BLaER1 (cell line): ENCODE measurements around the gene PGS1.

Experiments
- H3K27ac ChIP-seq: shearing (Covaris generic); formaldehyde crosslinking; 2 replicates; pipeline ENCODE4 v1.8.1; 2022
- H3K27me3 ChIP-seq: shearing (Covaris generic); formaldehyde crosslinking; 2 replicates; pipeline ENCODE4 v1.8.1; 2022
- H3K36me3 ChIP-seq: shearing (Covaris generic); formaldehyde crosslinking; 2 replicates; pipeline ENCODE4 v1.8.1; 2022
- H3K4me1 ChIP-seq: shearing (Covaris generic); formaldehyde crosslinking; 2 replicates; pipeline ENCODE4 v1.8.1; 2022
- H3K4me2 ChIP-seq: shearing (Covaris generic); formaldehyde crosslinking; 2 replicates; pipeline ENCODE4 v1.8.1; 2022
- H3K4me3 ChIP-seq: shearing (Covaris generic); formaldehyde crosslinking; 2 replicates; pipeline ENCODE4 v1.8.1; 2022
- H3K9ac ChIP-seq: shearing (Covaris generic); formaldehyde crosslinking; 2 replicates; pipeline ENCODE4 v1.8.1; 2022
- H3K9me3 ChIP-seq: shearing (Covaris generic); formaldehyde crosslinking; 2 replicates; pipeline ENCODE4 v1.8.1; 2022
- H4K20me1 ChIP-seq: shearing (Covaris generic); formaldehyde crosslinking; 2 replicates; pipeline ENCODE4 v1.8.1; 2022
- Cebpa-rat ChIP-seq: shearing (Covaris generic); IDR thresholded peaks from 2 replicates; pipeline ENCODE4 v1.8.1; 2022

PGS1 gene

GRCh38 chr17:78430892-78431691 lies 52.6 kb downstream of the PGS1 start:
- TF ChIP-seq Cebpa-rat = no peak
- no peak overlapping the region for H3K4me3 ChIP-seq
- peak overlapping the region; percentile 18 for H3K4me2 ChIP-seq
- no peaks in the 10 kb centered on the region for H3K27me3 ChIP-seq
- H3K4me1 ChIP-seq = peaks cover 35% of the 10 kb centered on the region
- H4K20me1 ChIP-seq = no peaks in the 10 kb centered on the region; the same call in 1 of the 2 replicates
- no peaks in the 10 kb centered on the region for H3K9me3 ChIP-seq
- H3K36me3 ChIP-seq = peaks cover 41% of the 10 kb centered on the region
- no peak overlapping the region for H3K27ac ChIP-seq
- H3K9ac ChIP-seq = no peak overlapping the region

GRCh38 chr17:78431692-78431958 lies 53.2 kb downstream of the PGS1 start:
- H3K4me1 ChIP-seq = peaks cover 35% of the 10 kb centered on the region
- no peak overlapping the region for H3K27ac ChIP-seq
- no peak overlapping the region for H3K4me2 ChIP-seq
- H3K9ac ChIP-seq = no peak overlapping the region
- no peaks in the 10 kb centered on the region for H3K9me3 ChIP-seq
- no peaks in the 10 kb centered on the region for H3K27me3 ChIP-seq
- no peaks in the 10 kb centered on the region; the same call in 1 of the 2 replicates for H4K20me1 ChIP-seq
- no peak for TF ChIP-seq Cebpa-rat
- peaks cover 36% of the 10 kb centered on the region for H3K36me3 ChIP-seq
- H3K4me3 ChIP-seq = no peak overlapping the region

- H3K36me3 ChIP-seq = peaks cover 28% of the 10 kb centered on the region
- H3K4me2 ChIP-seq = peak overlapping the region; percentile 48
- H4K20me1 ChIP-seq = no peaks in the 10 kb centered on the region; the same call in 1 of the 2 replicates
- H3K4me3 ChIP-seq = no peak overlapping the region
- H3K27me3 ChIP-seq = no peaks in the 10 kb centered on the region
- H3K9me3 ChIP-seq = no peaks in the 10 kb centered on the region
- TF ChIP-seq Cebpa-rat = no peak
- 0 out of 2 replicates have a peak overlapping the region, but pooled peaks have one; percentile 6 for H3K27ac ChIP-seq
- no peak overlapping the region for H3K9ac ChIP-seq
- peaks cover 35% of the 10 kb centered on the region for H3K4me1 ChIP-seq
Measured at GRCh38 chr17:78432226-78433012, 54.0 kb downstream of the PGS1 start.

DNA sequence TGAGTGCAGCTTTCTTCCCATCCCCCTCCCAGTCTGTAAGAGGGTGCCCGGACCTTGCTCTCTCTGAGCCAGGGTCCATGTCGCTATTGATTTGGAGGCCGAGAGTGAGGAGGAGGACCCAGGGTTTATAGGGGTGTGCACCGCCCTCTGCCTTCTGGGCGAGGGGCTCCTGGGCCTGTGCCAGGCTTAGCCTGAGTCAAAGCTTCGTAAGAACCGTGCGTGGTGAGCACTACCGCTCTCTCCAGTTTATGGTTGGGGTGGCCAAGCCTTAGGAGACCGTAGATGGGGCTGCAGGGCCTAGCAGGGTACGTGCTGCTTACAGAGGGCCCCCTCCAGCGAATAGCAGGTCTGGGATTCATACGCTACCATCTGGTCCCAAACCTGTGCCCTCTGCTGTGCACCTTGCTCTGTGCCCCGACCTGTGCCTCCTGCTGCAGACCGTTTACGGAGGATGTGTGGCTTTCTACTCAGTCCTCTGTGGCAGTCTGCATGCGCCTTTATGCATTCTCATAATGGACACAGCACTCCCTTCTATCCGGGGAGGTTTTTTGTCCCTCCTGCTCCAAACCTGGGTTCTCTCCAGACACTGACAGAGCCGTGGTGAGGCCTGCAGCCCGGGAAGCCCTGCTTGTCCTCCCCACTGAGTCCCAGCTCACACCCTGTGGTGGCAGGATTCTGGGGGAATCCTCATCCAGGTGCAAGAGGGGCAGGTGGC lies 54.7 kb downstream of the PGS1 start:
- no peak overlapping the region for H3K4me3 ChIP-seq
- no peak overlapping the region for H3K9ac ChIP-seq
- no peak overlapping the region for H3K27ac ChIP-seq
- H3K36me3 ChIP-seq = peaks cover 22% of the 10 kb centered on the region
- H3K4me1 ChIP-seq = peaks cover 35% of the 10 kb centered on the region
- no peaks in the 10 kb centered on the region for H3K27me3 ChIP-seq
- H3K9me3 ChIP-seq = no peaks in the 10 kb centered on the region
- no peak for TF ChIP-seq Cebpa-rat
- no peaks in the 10 kb centered on the region; the same call in 1 of the 2 replicates for H4K20me1 ChIP-seq
- H3K4me2 ChIP-seq = peak overlapping the region; percentile 48

GRCh38 chr17:78433780-78434335 lies 55.4 kb downstream of the PGS1 start:
- no peak overlapping the region for H3K4me2 ChIP-seq
- H3K9me3 ChIP-seq = no peaks in the 10 kb centered on the region
- no peak overlapping the region for H3K9ac ChIP-seq
- TF ChIP-seq Cebpa-rat = no peak
- H3K4me3 ChIP-seq = no peak overlapping the region
- H4K20me1 ChIP-seq = no peaks in the 10 kb centered on the region; the same call in 1 of the 2 replicates
- H3K27me3 ChIP-seq = no peaks in the 10 kb centered on the region
- H3K4me1 ChIP-seq = peaks cover 35% of the 10 kb centered on the region
- peaks cover 15% of the 10 kb centered on the region for H3K36me3 ChIP-seq
- no peak overlapping the region for H3K27ac ChIP-seq

DNA sequence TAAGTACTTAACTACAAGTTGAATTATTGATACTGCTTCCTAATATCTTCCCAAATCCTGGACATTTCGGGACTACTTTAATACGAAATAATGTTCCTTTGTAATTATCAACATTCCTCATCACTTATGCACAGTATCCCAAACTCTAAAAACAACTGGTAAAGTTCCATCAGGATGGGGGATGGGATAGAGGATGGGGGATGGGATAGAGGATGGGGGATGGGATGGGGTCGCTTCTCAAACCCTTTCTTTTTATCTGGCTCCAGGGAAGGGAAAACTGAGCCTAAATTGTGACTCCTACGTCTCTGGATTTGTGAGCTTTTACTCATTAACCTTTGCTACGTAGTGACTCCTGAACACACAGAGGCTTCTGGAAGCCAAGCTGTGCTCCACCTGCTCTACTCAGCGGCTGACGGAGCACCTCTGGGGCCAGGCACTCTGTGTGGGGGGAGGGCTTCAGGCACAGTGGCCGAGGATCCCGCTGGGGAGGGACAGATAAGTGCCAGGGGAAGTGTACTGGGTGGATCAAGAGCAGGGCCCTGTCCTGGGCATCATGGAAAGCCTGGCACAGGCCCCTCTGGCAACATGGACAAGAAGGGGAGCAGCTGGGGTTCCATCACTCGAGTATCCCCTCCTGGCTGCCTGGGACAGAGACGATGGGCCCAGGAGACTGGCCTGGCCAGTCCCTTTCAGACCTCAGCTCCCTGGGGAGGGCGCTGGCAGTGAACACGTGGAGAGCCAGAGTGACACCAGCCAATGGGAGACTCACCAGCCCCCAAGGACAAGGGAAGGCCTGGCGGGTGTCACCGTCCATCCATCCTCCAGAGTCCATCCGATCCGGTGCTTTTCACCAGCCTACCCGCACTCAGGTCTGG lies 56.2 kb downstream of the PGS1 start:
- Histone ChIP-seq H3K36me3 (peaks cover 6% of the 10 kb centered on the region; the same call in 1 of the 2 replicates), H3K4me1 (peaks cover 35% of the 10 kb centered on the region), H3K9me3 (no peaks in the 10 kb centered on the region), H3K4me3 (no peak overlapping the region), H3K4me2 (no peak overlapping the region), H3K27me3 (no peaks in the 10 kb centered on the region), H3K27ac (no peak overlapping the region), H3K9ac (no peak overlapping the region), H4K20me1 (no peaks in the 10 kb centered on the region; the same call in 1 of the 2 replicates)
- no peak for TF ChIP-seq Cebpa-rat

DNA sequence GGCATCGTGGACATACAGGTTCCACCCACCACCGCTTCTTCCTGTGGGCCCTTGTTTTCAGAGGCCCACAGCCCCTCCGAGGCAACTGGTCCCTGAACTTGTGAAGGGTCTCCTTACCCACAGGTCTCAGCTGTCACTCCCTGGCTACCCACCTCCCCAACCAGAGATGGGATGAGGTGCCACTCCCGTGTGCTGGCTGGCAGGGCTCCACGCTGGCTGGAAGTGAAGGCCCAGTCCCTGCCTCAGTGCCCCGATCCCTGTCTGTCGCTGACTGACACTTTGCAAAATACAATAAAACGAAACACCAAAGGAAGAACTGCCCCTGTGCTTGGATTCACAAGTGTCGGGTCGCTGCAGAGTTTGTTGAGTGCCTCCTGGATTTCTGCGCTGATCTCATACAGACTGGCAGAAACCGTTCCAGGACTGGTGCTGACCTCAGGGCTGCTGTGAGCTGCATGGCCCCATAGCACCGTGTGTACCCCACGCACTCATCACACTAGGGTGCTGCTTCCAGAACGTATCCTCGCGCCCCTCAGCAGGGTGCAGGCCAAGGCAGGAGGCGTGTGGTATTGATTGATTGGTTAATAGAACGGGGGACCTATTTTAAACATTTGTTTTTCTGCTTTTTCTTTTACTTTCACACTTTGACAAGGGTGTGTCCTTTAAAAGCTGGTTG lies 57.0 kb downstream of the PGS1 start:
- H3K27me3 ChIP-seq = no peaks in the 10 kb centered on the region
- H3K9me3 ChIP-seq = no peaks in the 10 kb centered on the region
- H3K4me1 ChIP-seq = peaks cover 35% of the 10 kb centered on the region
- H3K4me3 ChIP-seq = no peak overlapping the region
- TF ChIP-seq Cebpa-rat = no peak
- H3K36me3 ChIP-seq = no peaks in the 10 kb centered on the region
- H3K27ac ChIP-seq = no peak overlapping the region
- H3K4me2 ChIP-seq = no peak overlapping the region
- H4K20me1 ChIP-seq = no peaks in the 10 kb centered on the region
- H3K9ac ChIP-seq = no peak overlapping the region

DNA sequence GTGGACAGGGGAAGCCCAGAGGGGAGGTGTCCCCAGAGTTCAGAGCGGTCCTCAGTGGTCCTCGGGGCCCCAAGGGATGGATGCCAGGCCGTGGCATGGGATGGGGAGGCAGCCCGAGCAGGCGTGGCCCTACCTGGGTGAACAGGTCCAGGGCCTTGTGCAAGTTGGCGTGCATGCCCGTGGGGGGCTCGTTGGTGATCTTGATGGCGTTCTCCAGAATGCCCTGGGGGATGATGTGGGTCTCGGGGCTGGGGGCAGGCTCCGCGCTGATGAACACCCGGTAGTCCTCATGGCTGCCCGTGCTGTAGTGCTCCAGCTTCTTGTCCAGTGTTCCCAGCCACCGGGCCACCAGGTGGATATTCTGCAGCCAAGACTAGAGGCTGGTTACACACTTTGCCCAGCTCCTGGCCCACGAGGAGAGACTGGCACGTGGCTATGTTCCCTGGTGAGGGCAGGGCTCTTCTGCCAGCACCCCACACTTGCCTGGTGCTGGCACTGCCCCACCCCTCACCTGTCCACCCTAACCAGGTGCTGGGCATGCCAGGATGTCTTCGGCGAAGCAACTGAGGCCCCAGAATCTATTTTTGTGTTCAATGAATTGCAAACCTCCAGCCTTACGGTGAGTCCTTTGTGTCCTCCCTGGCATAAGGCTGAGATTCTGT lies 59.2 kb downstream of the PGS1 start:
- no peaks in the 10 kb centered on the region for H3K9me3 ChIP-seq

More for the DNA sequence above, 59.2 kb downstream of the PGS1 start:
- H3K4me2 ChIP-seq = no peak overlapping the region
- no peaks in the 10 kb centered on the region for H3K36me3 ChIP-seq
- no peak overlapping the region for H3K4me3 ChIP-seq
- no peak for TF ChIP-seq Cebpa-rat
- no peaks in the 10 kb centered on the region for H4K20me1 ChIP-seq
- no peaks in the 10 kb centered on the region for H3K27me3 ChIP-seq
- H3K9ac ChIP-seq = no peak overlapping the region
- H3K4me1 ChIP-seq = peaks cover 32% of the 10 kb centered on the region
- H3K27ac ChIP-seq = no peak overlapping the region
